Mucosa of rectum (tissue), 2 donors: ENCODE measurements around the gene ANAPC4.

Source experiments
- H3K27ac ChIP-seq, 2 donors: one replicate each; pipeline ENCODE4 v1.7.0; 2013; ENCODE audit warnings: inconsistent platforms in 2 of 2, low read depth in 2 of 2, low read length in 2 of 2
- H3K27me3 ChIP-seq, 2 donors: one replicate each; pipeline ENCODE4 v1.7.0; 2013; ENCODE audit warnings: low read length in 2 of 2; ENCODE audit not compliant: control insufficient read depth in 2 of 2, insufficient read depth in 2 of 2
- H3K36me3 ChIP-seq, 2 donors: one replicate each; pipeline ENCODE4 v1.7.0; 2013; ENCODE audit warnings: low read length in 2 of 2; ENCODE audit not compliant: control insufficient read depth in 2 of 2, insufficient read depth in 2 of 2
- H3K4me1 ChIP-seq, 2 donors: one replicate each; pipeline ENCODE4 v1.7.0; 2013; ENCODE audit warnings: low read length in 2 of 2, mild to moderate bottlenecking in 1 of 2; ENCODE audit not compliant: control insufficient read depth in 2 of 2, insufficient read depth in 2 of 2
- H3K4me3 ChIP-seq, 2 donors: one replicate each; pipeline ENCODE4 v1.7.0; 2013; ENCODE audit warnings: low read length in 2 of 2
- H3K9ac ChIP-seq, 2 donors: one replicate each; pipeline ENCODE4 v1.7.0; 2013; ENCODE audit warnings: low read length in 2 of 2, low read depth in 1 of 2, mild to moderate bottlenecking in 1 of 2
- H3K9me3 ChIP-seq, 2 donors: one replicate each; pipeline ENCODE4 v1.7.0; 2013; ENCODE audit warnings: low read length in 2 of 2; ENCODE audit not compliant: control insufficient read depth in 2 of 2
- donor health status: healthy.
- donor health status: Normal muscosa, but diverticular disease.

Gene ANAPC4

DNA sequence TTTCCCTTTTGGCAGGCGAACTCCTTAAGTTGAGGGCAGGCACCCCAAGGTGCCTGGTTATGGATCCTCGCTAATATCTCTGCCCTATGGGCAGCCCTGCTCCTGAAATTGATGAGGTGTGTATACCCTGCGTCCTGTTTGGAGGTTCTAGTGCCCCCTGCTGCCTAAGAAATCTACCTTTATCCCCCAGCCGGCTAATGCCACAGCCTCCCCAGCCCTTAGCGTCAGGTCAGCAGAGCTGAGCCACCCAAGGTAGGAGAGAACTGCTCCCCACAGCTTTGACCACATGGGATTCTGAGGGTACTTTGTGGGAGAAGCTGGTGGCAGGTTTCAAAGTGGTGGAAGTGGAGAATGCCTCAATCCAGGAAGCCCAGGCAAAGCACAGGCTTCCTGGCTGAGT, 50.8 kb downstream of the ANAPC4 start:
- no peaks in the 10 kb centered on the region for H3K27me3 ChIP-seq
- H3K27ac ChIP-seq = no peak overlapping the region
- peaks cover 0 to 2% of the 10 kb centered on the region in 2 donors for H3K4me1 ChIP-seq
- H3K36me3 ChIP-seq = no peaks in the 10 kb centered on the region
- H3K9me3 ChIP-seq = no peaks in the 10 kb centered on the region
- H3K4me3 ChIP-seq = no peak overlapping the region
- H3K9ac ChIP-seq = no peak overlapping the region

DNA sequence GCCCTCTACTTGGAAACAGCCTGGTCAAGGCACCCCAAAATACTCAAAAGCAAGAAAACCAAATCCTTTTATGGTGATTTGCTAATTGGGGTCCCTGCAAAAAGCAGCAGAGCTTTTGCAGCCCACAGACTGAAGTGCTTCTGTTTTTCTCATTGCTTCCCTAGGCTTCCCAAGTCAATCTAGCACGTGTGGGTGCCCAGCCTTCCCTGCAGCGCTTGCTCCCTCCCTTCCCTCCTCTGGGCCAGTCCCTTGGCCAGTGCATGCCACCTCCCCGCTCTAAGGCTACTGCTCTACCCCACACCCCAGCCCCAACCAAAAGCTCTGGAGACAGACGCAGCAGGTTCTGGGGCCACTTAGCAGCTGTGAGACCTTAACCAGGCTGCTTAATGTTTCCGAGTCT, 53.6 kb downstream of the ANAPC4 start:
- no peaks in the 10 kb centered on the region for H3K27me3 ChIP-seq
- no peak overlapping the region for H3K27ac ChIP-seq
- no peak overlapping the region for H3K4me3 ChIP-seq
- no peaks in the 10 kb centered on the region for H3K4me1 ChIP-seq
- no peaks in the 10 kb centered on the region for H3K36me3 ChIP-seq
- no peaks in the 10 kb centered on the region for H3K9me3 ChIP-seq
- no peak overlapping the region for H3K9ac ChIP-seq

DNA sequence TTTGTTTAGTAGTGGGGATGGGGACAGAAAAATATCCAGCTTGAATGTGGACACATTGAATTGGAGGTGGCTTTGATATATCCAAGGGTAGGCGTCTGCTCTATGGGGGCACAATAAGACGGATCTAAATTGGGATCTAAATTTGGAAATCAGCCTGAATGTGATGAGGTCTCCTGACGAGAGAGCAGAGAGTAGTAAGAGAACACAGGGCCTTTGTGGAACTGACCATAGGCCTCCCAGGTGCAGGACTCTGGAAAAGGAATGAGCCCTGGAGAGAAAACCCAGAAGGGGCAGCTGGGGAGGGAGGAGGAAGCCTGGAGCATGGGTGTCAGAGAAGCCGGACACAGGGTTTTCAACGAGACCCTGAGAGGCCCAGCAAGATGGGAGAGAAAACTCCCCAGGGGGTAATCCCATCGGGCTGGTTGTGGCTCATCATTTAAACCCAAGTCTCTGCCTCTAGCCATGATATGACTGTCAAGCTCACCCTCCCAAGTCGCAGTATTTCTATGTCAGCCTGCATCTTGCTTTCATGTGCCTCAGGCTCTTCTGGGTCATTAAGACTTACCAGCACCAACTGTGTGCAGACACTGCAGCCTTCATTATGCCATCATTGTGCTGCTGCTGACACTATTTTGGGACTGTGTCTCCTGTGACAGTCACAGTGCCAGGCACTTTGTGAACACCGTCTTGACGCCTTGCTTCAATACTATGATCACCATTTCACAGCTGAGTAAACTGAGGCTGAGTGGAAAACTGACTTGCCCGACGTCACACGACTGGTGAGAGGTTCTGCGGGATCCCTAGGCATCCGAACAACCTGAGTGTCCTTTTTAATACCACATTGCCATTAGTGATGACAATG, 57.1 kb downstream of the ANAPC4 start:
- no peak overlapping the region for H3K27ac ChIP-seq
- H3K36me3 ChIP-seq = no peaks in the 10 kb centered on the region
- H3K27me3 ChIP-seq = no peaks in the 10 kb centered on the region
- H3K4me3 ChIP-seq = no peak overlapping the region
- H3K4me1 ChIP-seq = no peaks in the 10 kb centered on the region
- no peak overlapping the region for H3K9ac ChIP-seq
- H3K9me3 ChIP-seq = no peaks in the 10 kb centered on the region

DNA sequence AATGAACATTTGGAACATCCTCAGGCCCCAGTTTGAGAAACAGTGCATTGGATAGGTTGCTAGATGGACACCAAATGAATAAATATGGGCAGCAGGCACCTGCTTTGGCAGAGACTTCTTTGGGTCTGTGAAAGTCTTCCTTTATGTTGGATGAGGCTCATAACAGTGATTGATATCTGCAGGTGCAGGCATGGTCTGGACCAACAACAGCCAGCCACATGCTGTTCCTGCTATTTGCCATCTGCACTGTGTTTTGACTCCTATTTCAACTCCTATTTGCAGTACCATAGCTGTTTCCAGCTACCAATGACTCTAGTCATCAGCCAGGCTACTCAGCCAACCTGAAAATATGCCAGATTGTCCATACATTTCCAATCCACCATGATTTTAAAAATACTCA, 60.9 kb downstream of the ANAPC4 start:
- Histone ChIP-seq H3K27me3 (no peaks in the 10 kb centered on the region), H3K4me1 (no peaks in the 10 kb centered on the region), H3K4me3 (no peak overlapping the region), H3K27ac (no peak overlapping the region), H3K36me3 (no peaks in the 10 kb centered on the region), H3K9me3 (no peaks in the 10 kb centered on the region), H3K9ac (no peak overlapping the region)

DNA sequence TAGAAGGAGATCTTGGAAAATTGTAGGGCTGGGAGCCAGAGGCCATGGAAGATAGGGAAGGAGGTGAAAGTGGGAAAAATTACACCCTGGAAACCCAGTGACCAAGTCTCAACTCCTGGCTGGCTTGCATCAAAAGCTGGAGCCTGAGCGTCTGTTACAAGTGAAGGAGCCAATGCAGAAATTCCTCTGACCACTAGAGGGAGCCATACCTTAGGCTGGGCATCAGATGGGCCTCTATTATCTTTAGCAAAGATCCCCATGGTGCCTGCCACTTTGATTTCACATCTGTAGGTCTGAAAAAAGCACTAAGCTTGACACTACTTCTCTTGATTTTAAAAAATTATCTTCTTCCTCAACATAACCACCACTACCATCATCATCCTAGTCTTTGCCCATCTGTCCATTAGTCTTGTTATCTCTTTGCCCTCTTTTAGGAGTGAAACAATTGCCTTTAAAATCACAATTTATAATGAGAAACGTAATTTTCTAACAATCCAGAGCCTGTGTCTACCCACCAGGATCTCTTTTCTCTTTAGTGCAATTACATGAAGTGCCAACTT, 62.9 kb downstream of the ANAPC4 start:
- no peaks in the 10 kb centered on the region for H3K27me3 ChIP-seq
- no peaks in the 10 kb centered on the region for H3K9me3 ChIP-seq
- H3K4me3 ChIP-seq = no peak overlapping the region
- H3K36me3 ChIP-seq = no peaks in the 10 kb centered on the region
- no peaks in the 10 kb centered on the region for H3K4me1 ChIP-seq
- no peak overlapping the region for H3K27ac ChIP-seq
- H3K9ac ChIP-seq = no peak overlapping the region

DNA sequence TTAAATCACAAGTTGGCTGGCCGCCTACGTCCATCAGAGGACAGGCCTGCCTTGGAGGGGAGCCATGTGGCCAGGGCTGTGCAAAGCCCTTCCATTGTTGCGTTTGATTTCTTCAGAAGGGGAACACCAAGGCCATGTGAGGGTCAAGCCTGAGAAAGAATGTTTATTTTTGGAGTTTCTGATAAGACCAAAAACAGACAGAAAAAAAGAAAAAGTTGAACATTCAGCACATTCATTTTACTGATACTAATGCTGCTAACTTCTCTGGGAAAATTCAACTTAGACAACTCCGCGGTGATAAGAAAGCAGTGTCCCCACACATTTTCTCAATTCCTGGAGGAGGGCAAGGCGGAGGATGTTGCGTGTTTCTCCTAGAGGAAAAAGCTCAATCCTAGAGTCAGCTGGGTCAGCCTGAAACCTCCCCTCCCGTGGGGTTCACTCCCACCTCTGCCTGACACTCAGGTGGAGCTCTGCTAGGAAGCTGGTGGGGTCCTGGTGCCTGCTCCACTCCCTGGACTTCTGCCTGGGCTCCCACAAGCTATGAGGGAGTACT, 63.5 kb downstream of the ANAPC4 start:
- Histone ChIP-seq H3K27ac (no peak overlapping the region), H3K9ac (no peak overlapping the region), H3K9me3 (no peaks in the 10 kb centered on the region), H3K4me1 (no peaks in the 10 kb centered on the region), H3K36me3 (no peaks in the 10 kb centered on the region), H3K27me3 (no peaks in the 10 kb centered on the region), H3K4me3 (no peak overlapping the region)

DNA sequence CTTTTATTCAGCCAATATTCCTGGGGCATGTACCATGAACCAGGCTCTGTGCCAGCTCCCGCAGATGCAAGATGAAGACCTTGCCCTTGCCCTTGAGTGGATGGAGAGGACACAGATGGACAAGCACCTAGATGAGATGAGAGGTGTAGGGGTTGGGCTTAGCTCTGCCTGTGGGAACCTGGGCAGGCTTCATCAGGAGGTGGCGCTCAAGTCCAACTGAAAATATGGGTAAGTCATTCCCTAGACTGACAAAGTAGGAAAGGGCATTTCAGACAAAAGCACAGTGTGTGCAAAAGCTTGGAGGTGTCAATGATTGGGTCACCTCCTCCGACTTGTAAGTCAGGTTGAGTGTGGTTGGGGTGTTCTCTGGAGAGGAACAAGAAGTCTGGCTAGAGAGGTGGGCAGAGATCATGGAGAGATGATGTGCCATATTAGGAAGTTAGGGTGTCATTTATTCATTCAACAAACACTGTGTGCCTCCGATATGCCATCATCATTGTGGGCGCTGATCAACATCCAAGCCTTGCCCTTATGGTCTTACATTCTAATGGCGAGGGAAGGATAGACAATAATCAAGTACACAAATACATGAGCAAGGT, 64.6 kb downstream of the ANAPC4 start:
- Histone ChIP-seq H3K9ac (no peak overlapping the region), H3K36me3 (no peaks in the 10 kb centered on the region), H3K9me3 (no peaks in the 10 kb centered on the region), H3K27me3 (no peaks in the 10 kb centered on the region), H3K4me1 (no peaks in the 10 kb centered on the region), H3K27ac (no peak overlapping the region), H3K4me3 (no peak overlapping the region)

DNA sequence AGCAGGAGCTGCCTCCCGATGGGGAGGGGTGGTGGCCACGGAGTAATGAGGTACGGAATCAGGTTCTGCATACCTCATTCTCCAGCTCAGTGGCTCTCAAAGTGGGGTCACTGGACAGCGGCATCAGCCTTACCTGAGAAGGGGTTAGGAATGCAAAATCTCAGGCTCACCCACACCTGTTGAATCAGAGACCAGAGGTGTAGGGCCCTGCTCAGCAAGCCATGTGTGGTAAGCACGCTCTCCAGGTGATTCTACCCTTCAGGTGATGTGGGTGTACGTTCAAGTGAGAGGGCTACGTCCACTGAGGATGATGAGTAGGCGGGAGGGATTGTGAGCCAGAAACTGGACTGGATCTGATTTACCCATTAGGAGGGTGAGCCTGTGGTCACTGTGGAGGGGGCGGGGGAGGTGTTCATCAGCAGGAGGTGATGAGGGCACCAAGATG, 65.8 kb downstream of the ANAPC4 start:
- Histone ChIP-seq H3K27me3 (no peaks in the 10 kb centered on the region), H3K27ac (no peak overlapping the region)

DNA sequence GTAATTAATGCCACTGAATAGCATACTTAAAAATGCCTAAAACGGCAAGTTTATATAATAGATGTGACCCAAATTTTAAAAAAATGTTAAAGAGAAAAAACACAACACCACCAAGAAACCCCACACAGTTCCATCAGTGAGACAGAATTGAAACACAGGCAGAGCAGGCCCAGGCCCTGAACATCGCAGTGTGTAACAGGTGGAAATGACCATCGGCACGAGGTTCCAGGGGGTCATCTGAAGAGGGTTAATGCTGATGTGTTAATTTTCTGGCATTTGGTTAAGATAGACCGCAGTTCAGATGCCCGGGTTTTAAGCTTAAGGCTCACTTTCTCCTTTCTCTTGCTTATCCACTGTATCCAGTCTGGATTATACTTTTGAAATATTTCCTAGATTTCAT, 66.8 kb downstream of the ANAPC4 start:
- Histone ChIP-seq H3K4me1 (no peaks in the 10 kb centered on the region), H3K27ac (no peak overlapping the region)

More for the DNA sequence above, 65.8 kb downstream of the ANAPC4 start:
- Histone ChIP-seq H3K36me3 (no peaks in the 10 kb centered on the region), H3K9ac (no peak overlapping the region), H3K4me3 (no peak overlapping the region), H3K9me3 (no peaks in the 10 kb centered on the region), H3K4me1 (no peaks in the 10 kb centered on the region)

DNA sequence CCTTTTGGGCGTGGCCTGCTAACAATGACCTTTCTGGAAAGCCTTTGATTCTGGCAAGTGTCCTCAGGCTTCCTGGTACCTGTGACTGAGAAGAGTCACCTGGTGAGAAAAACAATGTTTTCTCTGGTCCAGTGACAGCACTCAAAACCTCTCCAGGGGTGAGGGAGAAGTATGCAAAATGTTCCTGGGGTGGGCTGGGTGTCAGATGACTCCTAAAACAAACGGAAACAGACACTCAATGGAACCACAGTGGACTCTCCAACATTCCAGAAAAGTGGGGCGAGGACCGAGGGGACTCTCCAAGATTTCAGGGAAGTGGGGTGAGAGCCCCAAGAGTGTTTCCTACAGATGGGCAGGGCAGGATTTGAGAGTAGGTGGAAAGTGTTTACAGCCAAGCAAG, 69.5 kb downstream of the ANAPC4 start:
- Histone ChIP-seq H3K36me3 (no peaks in the 10 kb centered on the region), H3K9ac (no peak overlapping the region), H3K27me3 (no peaks in the 10 kb centered on the region), H3K27ac (no peak overlapping the region), H3K4me3 (no peak overlapping the region), H3K9me3 (no peaks in the 10 kb centered on the region), H3K4me1 (no peaks in the 10 kb centered on the region)

More for the DNA sequence above, 66.8 kb downstream of the ANAPC4 start:
- Histone ChIP-seq H3K9me3 (no peaks in the 10 kb centered on the region), H3K27me3 (no peaks in the 10 kb centered on the region), H3K9ac (no peak overlapping the region), H3K36me3 (no peaks in the 10 kb centered on the region), H3K4me3 (no peak overlapping the region)
